ENCODE measurements around the gene HTR6.

Gene HTR6

DNA sequence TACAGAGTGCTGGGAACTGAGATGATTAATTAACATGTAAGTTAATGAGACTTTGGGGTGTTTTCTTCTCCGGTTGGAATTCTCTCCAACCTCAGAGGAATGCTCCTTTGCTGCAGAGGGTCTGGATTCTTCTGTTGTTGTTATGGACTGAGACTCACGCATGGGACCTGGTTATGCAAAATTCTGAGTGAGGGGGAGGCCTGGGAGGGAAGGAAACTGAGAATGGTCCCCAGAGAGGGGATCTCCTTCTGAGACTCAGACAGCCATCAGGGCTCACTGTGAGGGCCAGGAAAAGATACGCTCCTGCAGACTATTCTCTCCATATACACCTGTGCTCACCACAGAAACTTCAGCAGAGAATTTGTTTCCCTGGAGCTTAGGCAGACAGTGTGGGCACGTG is 56.3 kb downstream of the HTR6 start:
- no peak for DNase-seq (ENCODE audit: low spot score)

GRCh38 chr1:19723874-19724273 is 59.2 kb downstream of the HTR6 start:
- no peak for DNase-seq (ENCODE audit: low spot score)

DNA sequence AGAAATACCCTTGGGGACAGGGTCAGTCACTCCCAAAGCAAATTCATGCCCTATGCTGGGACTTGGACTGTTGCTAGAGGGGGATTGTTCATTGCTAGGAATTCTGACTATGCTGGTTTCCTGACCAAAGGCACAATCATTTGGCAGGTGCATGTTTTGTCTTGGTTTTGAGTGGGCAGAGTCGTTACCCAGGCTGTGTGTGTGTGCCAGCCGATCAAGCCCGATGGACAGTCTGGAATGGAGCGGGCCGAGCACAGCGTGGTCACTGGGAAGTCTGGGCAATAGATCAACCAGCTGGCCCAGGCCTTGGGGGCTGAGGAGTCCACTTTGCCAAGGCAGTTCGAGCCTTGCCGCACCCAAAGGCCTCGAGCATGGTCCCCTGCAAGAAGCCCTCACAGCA is 60.9 kb downstream of the HTR6 start:
- DNase-seq (ENCODE audit: low spot score) = no peak

DNA sequence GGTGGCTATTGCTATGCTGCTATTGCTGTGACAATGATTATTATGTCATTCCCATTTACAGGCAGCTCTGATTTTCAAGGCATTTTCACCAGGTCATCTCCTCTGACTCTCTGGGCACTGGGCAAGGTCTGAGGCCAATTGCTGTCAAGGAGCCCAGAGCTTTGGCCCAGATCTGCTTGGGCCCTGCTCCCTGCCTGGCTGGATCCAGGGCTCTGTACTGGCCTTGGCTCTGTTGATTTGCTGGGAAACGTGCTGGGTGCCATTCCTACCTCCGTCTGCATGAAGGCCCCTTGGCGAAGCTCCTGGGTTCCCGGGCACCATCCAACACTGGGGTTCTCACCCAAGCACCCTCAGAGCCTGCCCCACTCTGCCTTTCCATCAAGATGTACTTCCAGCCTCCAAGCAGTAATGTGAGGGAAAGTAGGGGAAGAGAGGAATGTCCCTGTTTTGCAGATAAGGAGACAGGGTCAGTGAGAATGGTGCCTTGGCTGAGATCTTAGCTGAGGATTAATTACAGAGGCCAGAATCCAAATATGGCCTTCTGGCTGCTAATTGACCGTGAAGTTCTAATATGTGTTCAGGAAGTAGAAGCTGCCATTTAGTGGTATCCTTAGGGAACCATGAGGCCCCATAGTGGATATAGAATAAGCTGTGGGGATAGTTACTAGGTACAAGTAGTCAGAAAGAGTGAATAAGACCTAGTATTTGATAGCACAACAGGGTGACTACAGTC is 63.9 kb downstream of the HTR6 start:
- no peak for DNase-seq (ENCODE audit: low spot score)

DNA sequence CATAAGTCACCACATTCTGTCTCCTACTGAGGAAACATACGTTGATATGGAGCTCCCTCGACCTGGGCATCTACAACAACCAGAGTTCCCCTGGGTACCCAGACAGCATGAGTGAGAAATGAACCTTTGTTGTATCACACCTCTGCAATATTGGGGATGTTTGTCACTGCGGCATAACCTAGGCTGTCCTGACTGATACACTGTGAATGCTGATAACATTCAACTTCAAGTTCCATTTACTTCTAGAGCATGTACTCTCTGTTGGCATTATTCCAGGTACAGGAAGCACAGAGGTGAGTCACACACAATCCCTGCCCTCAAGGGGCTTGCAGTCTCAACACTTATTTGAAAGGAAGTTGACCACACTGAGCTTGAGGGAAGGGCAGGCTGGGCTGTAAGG is 65.6 kb downstream of the HTR6 start:
- no peak for DNase-seq (ENCODE audit: low spot score)
